Measurements from ENCODE around the gene IFI30. TPM values are rescaled to one million over a fixed set of nuclear protein-coding genes. Genes with fewer than 3 reads are reported as not detected.

The IFI30 gene
- total RNA-seq, 4 donors from 2014 or later = 10.0 to 50.8 (median 32.8) TPM

DNA sequence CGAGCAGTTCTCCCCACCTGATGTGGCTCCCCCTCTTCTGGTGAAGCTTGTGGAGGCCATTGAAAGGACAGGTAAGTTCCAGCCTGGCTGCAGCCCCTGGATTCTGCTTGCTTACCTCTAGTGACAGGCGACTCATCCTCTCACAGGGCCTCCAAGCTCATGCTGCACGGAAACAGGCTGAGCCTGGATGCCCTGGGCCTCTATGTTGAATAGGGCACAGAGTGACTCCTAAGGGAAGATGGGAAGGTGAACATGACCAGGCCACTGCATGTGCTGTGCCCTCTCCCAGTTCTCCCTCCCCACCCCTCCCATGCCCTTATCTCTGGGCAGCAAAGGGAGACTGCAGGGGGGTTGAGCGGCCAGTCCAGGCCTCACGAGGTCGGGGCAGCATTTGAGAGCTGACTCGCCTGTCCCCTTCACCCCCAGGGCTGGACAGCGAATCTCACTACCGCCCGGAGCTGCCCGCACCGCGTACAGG is 13.1 kb upstream of the IFI30 start:
- peak overlapping the region in 3 of 4 donors; percentile 30 to 45 (median 42) for H3K4me3 ChIP-seq
- DNase-seq = no peak
- intact Hi-C loops (cut with DNase I; ENCODE audit: low total_unique reads) = loop anchor here (5.0 kb wide), 1 partner anchor 48 kb away; no protein-coding TSS in a partner anchor
- H3K36me3 ChIP-seq = peaks cover 0 to 8% (median 4%) of the 10 kb centered on the region in 4 donors
- H3K4me1 ChIP-seq = peaks cover 32 to 41% (median 38%) of the 10 kb centered on the region in 4 donors
- in situ Hi-C loops (cut with MboI; ENCODE audit: low pct_ligation_motif_present in 1 of 4, low pct_unique_long_range_greater_than_20kb in 1 of 4, low sequenced_read_pairs in 3 of 4) = no loop called here
- no peaks in the 10 kb centered on the region for H3K9me3 ChIP-seq
- TF ChIP-seq EP300 (IDR thresholded peaks at IDR 0.05; ENCODE audit: low read depth) (no peak), POLR2AphosphoS5 (IDR thresholded peaks at IDR 0.05) (no peak), POLR2A (IDR thresholded peaks at IDR 0.05) (no peak)
- TF ChIP-seq, protein P1, sequence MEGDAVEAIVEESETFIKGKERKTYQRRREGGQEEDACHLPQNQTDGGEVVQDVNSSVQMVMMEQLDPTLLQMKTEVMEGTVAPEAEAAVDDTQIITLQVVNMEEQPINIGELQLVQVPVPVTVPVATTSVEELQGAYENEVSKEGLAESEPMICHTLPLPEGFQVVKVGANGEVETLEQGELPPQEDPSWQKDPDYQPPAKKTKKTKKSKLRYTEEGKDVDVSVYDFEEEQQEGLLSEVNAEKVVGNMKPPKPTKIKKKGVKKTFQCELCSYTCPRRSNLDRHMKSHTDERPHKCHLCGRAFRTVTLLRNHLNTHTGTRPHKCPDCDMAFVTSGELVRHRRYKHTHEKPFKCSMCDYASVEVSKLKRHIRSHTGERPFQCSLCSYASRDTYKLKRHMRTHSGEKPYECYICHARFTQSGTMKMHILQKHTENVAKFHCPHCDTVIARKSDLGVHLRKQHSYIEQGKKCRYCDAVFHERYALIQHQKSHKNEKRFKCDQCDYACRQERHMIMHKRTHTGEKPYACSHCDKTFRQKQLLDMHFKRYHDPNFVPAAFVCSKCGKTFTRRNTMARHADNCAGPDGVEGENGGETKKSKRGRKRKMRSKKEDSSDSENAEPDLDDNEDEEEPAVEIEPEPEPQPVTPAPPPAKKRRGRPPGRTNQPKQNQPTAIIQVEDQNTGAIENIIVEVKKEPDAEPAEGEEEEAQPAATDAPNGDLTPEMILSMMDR (IDR thresholded peaks at IDR 0.05) = no peak
- 72% methylated on average over 13 of the region's 13 CpGs; no CpG with 5 or more reads in 1 of the 2 donors for WGBS, 2 donors (ENCODE audit: low coverage in 1 of 2)
- no peaks in the 10 kb centered on the region for H3K27me3 ChIP-seq
- peak overlapping the region; percentile 68 to 81 (median 79) for H3K27ac ChIP-seq

GRCh38 chr19:18160971-18161635 is 12.5 kb upstream of the IFI30 start:
- Histone ChIP-seq H3K27me3 (no peaks in the 10 kb centered on the region), H3K4me3 (peak overlapping the region in 3 of 4 donors; percentile 30 to 45 (median 42)), H3K4me1 (peaks cover 26 to 35% (median 32%) of the 10 kb centered on the region in 4 donors), H3K27ac (peak overlapping the region; percentile 68 to 81 (median 79)), H3K9me3 (no peaks in the 10 kb centered on the region), H3K36me3 (peaks cover 0 to 13% (median 7%) of the 10 kb centered on the region in 4 donors)
- TF ChIP-seq, protein P1 (IDR thresholded peaks at IDR 0.05) = peak in 3 of 5 experiments; percentile 58 to 71 (median 71)
- TF ChIP-seq POLR2A (IDR thresholded peaks at IDR 0.05) = no peak
- 9% methylated on average over 16 of the region's 66 CpGs; no CpG with 5 or more reads in 1 of the 2 donors for WGBS, 2 donors (ENCODE audit: low coverage in 1 of 2)
- intact Hi-C loops (cut with DNase I; ENCODE audit: low total_unique reads) = loop anchor here (5.0 kb wide), 1 partner anchor 49 kb away; no protein-coding TSS in a partner anchor
- DNase-seq = peak; percentile 83
- in situ Hi-C loops (cut with MboI; ENCODE audit: low pct_ligation_motif_present in 1 of 4, low pct_unique_long_range_greater_than_20kb in 1 of 4, low sequenced_read_pairs in 3 of 4) = no loop called here

DNA sequence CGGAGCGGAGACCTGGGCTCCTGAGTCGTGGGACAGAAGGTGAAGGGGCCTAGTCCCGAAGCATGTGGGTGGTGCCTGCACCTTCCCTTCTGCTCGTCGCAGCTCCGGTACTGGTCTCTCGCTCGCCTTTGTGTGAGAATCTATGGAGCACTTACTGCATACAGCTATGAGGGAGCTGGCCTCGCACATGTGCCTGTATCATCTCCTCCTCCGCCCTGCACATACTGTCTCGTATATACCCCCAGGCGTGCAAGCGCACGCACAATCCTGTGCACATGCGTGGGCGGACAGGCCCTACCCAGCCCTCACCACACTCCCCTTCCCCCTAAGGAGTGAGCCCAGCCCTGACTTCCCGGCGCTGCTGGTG is 12.0 kb upstream of the IFI30 start:
- in situ Hi-C loops (cut with MboI; ENCODE audit: low pct_ligation_motif_present in 1 of 4, low pct_unique_long_range_greater_than_20kb in 1 of 4, low sequenced_read_pairs in 3 of 4) (no loop called here), intact Hi-C loops (cut with DNase I; ENCODE audit: low total_unique reads) (loop anchor here (5.0 kb wide), 1 partner anchor 49 kb away; no protein-coding TSS in a partner anchor)
- Histone ChIP-seq H3K4me3 (peak overlapping the region in 2 of 4 donors; percentile 25 to 42), H3K27me3 (no peaks in the 10 kb centered on the region), H3K36me3 (peaks cover 0 to 17% (median 9%) of the 10 kb centered on the region in 4 donors), H3K27ac (peak overlapping the region in 2 of 4 donors; percentile 21 to 81), H3K4me1 (peaks cover 24 to 30% (median 27%) of the 10 kb centered on the region in 4 donors), H3K9me3 (no peaks in the 10 kb centered on the region)
- 67% methylated on average over 18 of the region's 19 CpGs; no CpG with 5 or more reads in 1 of the 2 donors for WGBS, 2 donors (ENCODE audit: low coverage in 1 of 2)
- no peak for DNase-seq
- no peak for TF ChIP-seq POLR2AphosphoS5 (IDR thresholded peaks at IDR 0.05)
- TF ChIP-seq, protein P1 (IDR thresholded peaks at IDR 0.05) = peak in 1 of 5 experiments; percentile 24

DNA sequence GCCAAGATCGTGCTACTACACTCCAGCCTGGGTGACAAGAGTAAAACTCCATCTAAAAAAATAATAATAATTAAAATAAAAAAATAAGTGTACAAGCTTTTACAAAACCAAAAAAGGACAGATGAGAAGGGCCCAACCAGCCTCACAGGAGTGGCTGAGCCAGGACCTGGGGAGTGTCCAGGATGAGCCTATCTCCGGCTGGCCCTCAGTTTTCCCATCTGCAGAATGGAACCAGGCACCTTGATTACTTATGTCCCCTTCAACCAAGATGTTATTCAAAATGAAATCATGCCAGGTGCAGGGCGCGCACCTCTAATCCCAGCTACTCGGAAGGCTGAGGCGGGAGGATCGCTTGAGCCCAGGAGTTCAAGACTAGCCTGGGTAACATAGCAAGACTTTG is 9.5 kb upstream of the IFI30 start:
- Histone ChIP-seq H3K36me3 (peaks cover 0 to 26% (median 15%) of the 10 kb centered on the region in 4 donors), H3K27me3 (no peaks in the 10 kb centered on the region), H3K27ac (no peak overlapping the region), H3K9me3 (no peaks in the 10 kb centered on the region), H3K4me3 (no peak overlapping the region), H3K4me1 (peaks cover 12 to 16% (median 13%) of the 10 kb centered on the region in 4 donors)
- no peak for DNase-seq
- WGBS, 2 donors (ENCODE audit: low coverage in 1 of 2) = 80 to 99% methylated on average over 1 to 7 of the region's 7 CpGs
- intact Hi-C loops (cut with DNase I; ENCODE audit: low total_unique reads) (loop anchor here (5.0 kb wide), 1 partner anchor 52 kb away; no protein-coding TSS in a partner anchor), in situ Hi-C loops (cut with MboI; ENCODE audit: low pct_ligation_motif_present in 1 of 4, low pct_unique_long_range_greater_than_20kb in 1 of 4, low sequenced_read_pairs in 3 of 4) (no loop called here)
- no peak for TF ChIP-seq POLR2A (IDR thresholded peaks at IDR 0.05)
- TF ChIP-seq, protein P1 (IDR thresholded peaks at IDR 0.05) = no peak
